A549 (cell line): ENCODE data around the gene LCN15. TPM values are rescaled to one million over a fixed set of nuclear protein-coding genes. Genes with fewer than 3 reads are reported as not detected.

Experiments
- ATAC-seq, 2 experiments: fragments of 200-7000 bp in 1 of 2; fragments of >200 bp in 1 of 2; cut with Nextera tagmentation in 1 of 2; cut with Tn5 transposase in 1 of 2; 3 replicates each; pipeline versions ENCODE4 v1.8.0 to v1.9.1; 2018 to 2020; ENCODE audit warnings: mild to moderate bottlenecking in 1 of 2, moderate library complexity in 1 of 2
- CTCF ChIA-PET: fragments of 300-600 bp; sonication (Branson Sonifier 250); formaldehyde crosslinking; extraction: SDS; loops from one replicate; lab custom pipeline; 2021; ENCODE audit warnings: antibody characterized with exemption, inconsistent platforms; lab: Yijun Ruan, JAX
- POLR2A ChIA-PET: fragments of 350-600 bp; formaldehyde crosslinking; extraction: SDS; loops from one replicate; lab custom pipeline; 2021; ENCODE audit warnings: antibody characterized with exemption, inconsistent platforms; lab: Yijun Ruan, JAX
- DNase-seq, 2 experiments: peaks; one replicate each; pipeline versions ENCODE4 v3.0.0 to v3.0.0-alpha.2; 2011 to 2016; ENCODE audit warnings: low read depth in 1 of 2, low spot score in 1 of 2
- FAIRE-seq: peaks from 2 replicates; lab custom pipeline; 2011; peaks lifted over from hg19 to GRCh38; lab: Jason Lieb, UNC
- H3K27ac ChIP-seq, 2 experiments: fragments of >200 bp; sonication (Bioruptor Twin); formaldehyde crosslinking; 3 replicates each; pipeline ENCODE4 v1.5.1; 2016 to 2017
- H3K4me1 ChIP-seq: fragments of >200 bp; sonication (Bioruptor Twin); formaldehyde crosslinking; 3 replicates; pipeline ENCODE4 v1.6.1; 2016
- H3K4me2 ChIP-seq: fragments of >200 bp; sonication (Bioruptor Twin); formaldehyde crosslinking; 3 replicates; pipeline ENCODE4 v1.6.1; 2016
- H3K4me3 ChIP-seq: fragments of >200 bp; sonication (Bioruptor Twin); formaldehyde crosslinking; 3 replicates; pipeline ENCODE4 v1.5.1; 2016
- H3K9me3 ChIP-seq: fragments of >200 bp; sonication (Bioruptor Twin); formaldehyde crosslinking; 3 replicates; pipeline ENCODE4 v1.6.1; 2016
- ATOH8 ChIP-seq: fragments of 250-450 bp; sonication (Bioruptor Pico); IDR thresholded peaks from 2 replicates; pipeline ENCODE4 v1.5.0; 2020; ENCODE audit warnings: low read depth, mild to moderate bottlenecking, moderate library complexity
- CBX2 ChIP-seq: fragments of 200-600 bp; sonication (generic); IDR thresholded peaks from 2 replicates; pipeline ENCODE4 v1.6.1; 2016; ENCODE audit warnings: low read depth, mild to moderate bottlenecking, borderline replicate concordance
- CEBPB ChIP-seq, 2 experiments: fragments of >200 bp in 1 of 2; sonication (Bioruptor Twin) in 1 of 2; formaldehyde crosslinking in 1 of 2; IDR thresholded peaks; 2 replicates each; pipeline ENCODE4 v1.6.1; 2012 to 2016
- CHD4 ChIP-seq: fragments of 200-600 bp; sonication (generic); IDR thresholded peaks from 2 replicates; pipeline ENCODE4 v1.6.1; 2016; ENCODE audit warnings: antibody characterized with exemption, mild to moderate bottlenecking, borderline replicate concordance
- FOXS1 ChIP-seq: fragments of 250-450 bp; sonication (Bioruptor Pico); IDR thresholded peaks from 2 replicates; pipeline ENCODE4 v1.5.0; 2020; ENCODE audit warnings: mild to moderate bottlenecking, moderate library complexity
- HES2 ChIP-seq: fragments of >200 bp; sonication (Bioruptor Twin); formaldehyde crosslinking; IDR thresholded peaks from 2 replicates; pipeline ENCODE4 v1.6.1; 2016
- HOXA7 ChIP-seq: fragments of 250-450 bp; sonication (Bioruptor Pico); IDR thresholded peaks from 2 replicates; pipeline ENCODE4 v1.5.0; 2020; ENCODE audit warnings: mild to moderate bottlenecking, moderate library complexity
- JUN ChIP-seq, 2 experiments: fragments of >200 bp; sonication (Bioruptor Twin); formaldehyde crosslinking; IDR thresholded peaks; 2 replicates in 1 of 2; 3 replicates in 1 of 2; pipeline ENCODE4 v1.6.1; 2016 to 2017
- MAFK ChIP-seq: fragments of 450-650 bp; IDR thresholded peaks from 2 replicates; pipeline ENCODE4 v1.6.1; 2014; ENCODE audit not compliant: partially characterized antibody
- NR3C1 ChIP-seq: fragments of >200 bp; sonication (Bioruptor Twin); formaldehyde crosslinking; IDR thresholded peaks from 3 replicates; pipeline ENCODE4 v1.6.1; 2017
- PBX3 ChIP-seq: IDR thresholded peaks from 2 replicates; pipeline ENCODE4 v1.6.1; 2012
- PHF8 ChIP-seq: fragments of 200-600 bp; sonication (generic); IDR thresholded peaks from 2 replicates; pipeline ENCODE4 v1.6.1; 2016; ENCODE audit warnings: low read depth, mild to moderate bottlenecking, antibody characterized with exemption, moderate library complexity, borderline replicate concordance
- RAD21 ChIP-seq, 2 experiments: fragments of >200 bp in 1 of 2; sonication (Bioruptor Twin) in 1 of 2; formaldehyde crosslinking in 1 of 2; IDR thresholded peaks in 1 of 2; conservative IDR thresholded peaks in 1 of 2; 2 replicates in 1 of 2; 3 replicates in 1 of 2; pipeline ENCODE4 v1.6.1; 2012 to 2018; ENCODE audit warnings: inconsistent platforms in 1 of 2
- RCOR1 ChIP-seq: fragments of 150-350 bp; IDR thresholded peaks from 2 replicates; pipeline ENCODE4 v1.6.1; 2014; ENCODE audit warnings: antibody characterized with exemption, low read length, low read depth
- REST ChIP-seq: fragments of 200-600 bp; sonication (generic); IDR thresholded peaks from 2 replicates; pipeline ENCODE4 v1.6.1; 2016; ENCODE audit warnings: antibody characterized with exemption, mild to moderate bottlenecking, moderate library complexity
- RNF2 ChIP-seq: fragments of 200-600 bp; sonication (generic); IDR thresholded peaks from 2 replicates; pipeline ENCODE4 v1.6.1; 2016; ENCODE audit warnings: low read depth, mild to moderate bottlenecking, antibody characterized with exemption, moderate library complexity, borderline replicate concordance
- ZFP36 ChIP-seq: fragments of 450-650 bp; IDR thresholded peaks from 2 replicates; pipeline ENCODE4 v1.6.1; 2014; ENCODE audit warnings: borderline replicate concordance; ENCODE audit not compliant: partially characterized antibody
- ZNF302 ChIP-seq: fragments of 250-450 bp; sonication (Bioruptor Pico); IDR thresholded peaks from 2 replicates; pipeline ENCODE4 v1.9.0; 2021; ENCODE audit warnings: inconsistent platforms, mild to moderate bottlenecking, moderate library complexity
- WGBS: methylation state at CpG from one replicate; pipeline ENCODE4 v1.1.6; 2017; ENCODE audit errors: missing lambda C conversion rate; 5-methylcytosine and 5-hydroxymethylcytosine counted together
- polyA minus RNA-seq: library from RNA; depleted of rRNA, polyadenylated mRNA; stranded (reverse); fragments of >200 nt; gene quantifications from 2 replicates; pipeline ENCODE4 v1.2.3, GENCODE V29; 2011; rRNA and poly(A)+ RNA removed
- polyA plus RNA-seq, 4 experiments: library from polyadenylated mRNA; depleted of rRNA in 3 of 4; stranded (reverse); fragments of >200 nt; fragmentation: RNase III in 1 of 4; extraction: RNeasy Plus Mini Kit Qiagen cat#74134 plus additional on column Dnase treatment in 1 of 4; gene quantifications; 2 replicates in 3 of 4; 3 replicates in 1 of 4; pipeline ENCODE4 v1.2.3, GENCODE V29; 2011 to 2017

The LCN15 gene
- polyA plus RNA-seq (2011; rRNA removed): 0.10 and 0.24 TPM in 2 replicates
- polyA plus RNA-seq (2012; cell fraction: cytosol; rRNA removed): 0.05 and 0.08 TPM in 2 replicates
- polyA plus RNA-seq (2012; cell fraction: nucleus; rRNA removed): 0.18 and 0.20 TPM in 2 replicates
- polyA plus RNA-seq (2017; fragmentation: RNase III; extraction: RNeasy Plus Mini Kit Qiagen cat#74134 plus additional on column Dnase treatment): 0.07 to 0.09 TPM in 2 of 3 replicates, not detected in the other
- polyA minus RNA-seq: not detected in 2 replicates

- peak within 1 kb of the TSS in 1 of 2 experiments; percentile 36; a peak in 1 of 6 replicates for H3K27ac ChIP-seq
- TF ChIP-seq PHF8 (no peak), REST (no peak), HES2 (no peak), CBX2 (no peak), CHD4 (no peak), ATOH8 (no peak), CEBPB (IDR thresholded peaks at IDR 0.05) (no peak), HOXA7 (CRISPR knock-in tag) (no peak), RCOR1 (no peak), RNF2 (no peak), NR3C1 (no peak), ZFP36 (no peak), PBX3 (no peak), MAFK (no peak), ZNF302 (no peak), RAD21 (conservative IDR thresholded peaks at IDR 0.05 in 1 of 2, IDR thresholded peaks at IDR 0.05 in 1 of 2) (no peak)
- no peak within 1 kb of the TSS for H3K4me3 ChIP-seq
- DNase-seq: no peak
- peak within 1 kb of the TSS; percentile 66 for H3K4me2 ChIP-seq
- ChIA-PET CTCF (interaction anchor here (1.2 to 28.0 kb wide), 3 partner anchors 14 to 264 kb away, joined by 4 to 625 read pairs (median 11); partner anchors contain the start of gene TMEM141), POLR2A (interaction anchor here (1.3 kb wide), 1 partner anchor 36 kb away, joined by 4 read pairs; no protein-coding TSS in a partner anchor)
- no peaks in the 10 kb centered on the region for H3K9me3 ChIP-seq
- ATAC-seq: no peak
- FAIRE-seq: no peak
- peaks cover 16% of the 10 kb centered on the region for H3K4me1 ChIP-seq
- WGBS: 85% methylated on average over 12 of the region's 14 CpGs
Measured at GRCh38 chr9:136764301-136764891, at the start of gene LCN15. Gene LCN15 (minus strand): TSS chr9:136764518. CDS start chr9:136764488, 30 bp downstream.

- TF ChIP-seq FOXS1 (CRISPR knock-in tag) (no peak), RNF2 (no peak), JUN (IDR thresholded peaks at IDR 0.05) (no peak), ATOH8 (no peak)
- ATAC-seq (peak in 1 of 2 experiments; percentile 4; a peak in 2 of 6 replicates), FAIRE-seq (no peak), DNase-seq (no peak)
- peak overlapping the region; percentile 95 to 98 for H3K27ac ChIP-seq
- WGBS: 17% methylated on average over 14 of the region's 14 CpGs
- H3K4me3 ChIP-seq: peak overlapping the region; percentile 88
- peaks cover 24% of the 10 kb centered on the region for H3K4me1 ChIP-seq
- no peaks in the 10 kb centered on the region for H3K9me3 ChIP-seq
- POLR2A ChIA-PET: no interaction called here
- CTCF ChIA-PET: interaction anchor here (1.2 to 9.9 kb wide), 7 partner anchors 10 to 238 kb away, joined by 3 to 110 read pairs (median 15); partner anchors contain the start of genes AJM1, NPDC1 and TMEM141
- peak overlapping the region; percentile 98 for H3K4me2 ChIP-seq
Measured at GRCh38 chr9:136808806-136809158, 44.5 kb upstream of the LCN15 start.
